Measurements from ENCODE around the gene TRIM44. TPM values are rescaled to one million over a fixed set of nuclear protein-coding genes. Genes with fewer than 3 reads are reported as not detected.
"Not testable (repeated sequence)": the region's sequence is repeated elsewhere in the genome, so short reads cannot be mapped to it uniquely, and the experiment has no call there.

Gene TRIM44
- total RNA-seq, 1 donor from 2014 or later, result 86.6 TPM

DNA sequence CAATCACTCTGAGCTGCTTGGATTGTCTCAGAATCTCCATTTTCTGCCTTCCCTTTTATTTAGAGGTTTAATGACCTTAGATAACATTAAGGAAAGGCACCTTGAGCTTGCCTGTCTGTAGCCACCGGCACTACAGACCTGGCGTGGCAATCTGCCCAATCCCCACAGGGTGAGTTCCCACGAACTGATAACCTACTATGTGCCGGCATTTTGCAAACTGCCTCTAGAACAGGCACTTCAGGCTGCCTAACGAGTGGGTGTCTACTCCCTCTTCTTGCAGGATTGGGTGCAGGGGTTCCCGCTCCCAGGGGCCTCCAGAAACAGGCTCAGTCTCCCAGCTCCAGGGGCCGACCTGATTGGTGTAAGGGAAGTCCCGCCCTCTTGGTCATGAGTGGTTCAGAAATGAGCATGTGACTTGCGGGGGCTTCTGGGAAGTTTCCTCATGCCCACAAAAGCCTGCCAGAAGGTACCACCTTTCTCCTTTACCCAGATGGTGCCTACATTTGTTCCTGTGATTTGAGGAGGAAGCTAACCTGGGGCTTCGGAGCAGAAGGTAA, 161.2 kb downstream of the TRIM44 start:
- H3K27ac Mint-ChIP-seq, result no peak overlapping the region

DNA sequence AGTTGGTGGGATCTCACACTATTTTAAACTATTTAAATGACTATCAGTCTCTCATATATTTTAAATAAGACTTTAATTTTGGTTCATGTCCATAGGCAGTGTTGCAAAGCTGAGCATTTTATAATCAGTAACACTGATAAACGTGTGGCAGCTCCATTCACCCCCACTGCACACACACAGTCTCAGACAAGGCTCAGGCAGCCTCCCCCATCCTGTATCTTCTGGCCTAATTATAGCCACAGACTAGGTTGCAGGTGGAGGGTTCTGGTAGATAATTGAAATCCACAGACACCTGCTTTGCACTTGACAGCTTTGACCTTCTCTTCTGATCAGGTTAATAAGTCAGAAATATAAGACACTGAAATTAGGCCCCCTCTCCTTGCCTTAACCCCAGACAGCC, 162.8 kb downstream of the TRIM44 start:
- TF ChIP-seq, protein P1, sequence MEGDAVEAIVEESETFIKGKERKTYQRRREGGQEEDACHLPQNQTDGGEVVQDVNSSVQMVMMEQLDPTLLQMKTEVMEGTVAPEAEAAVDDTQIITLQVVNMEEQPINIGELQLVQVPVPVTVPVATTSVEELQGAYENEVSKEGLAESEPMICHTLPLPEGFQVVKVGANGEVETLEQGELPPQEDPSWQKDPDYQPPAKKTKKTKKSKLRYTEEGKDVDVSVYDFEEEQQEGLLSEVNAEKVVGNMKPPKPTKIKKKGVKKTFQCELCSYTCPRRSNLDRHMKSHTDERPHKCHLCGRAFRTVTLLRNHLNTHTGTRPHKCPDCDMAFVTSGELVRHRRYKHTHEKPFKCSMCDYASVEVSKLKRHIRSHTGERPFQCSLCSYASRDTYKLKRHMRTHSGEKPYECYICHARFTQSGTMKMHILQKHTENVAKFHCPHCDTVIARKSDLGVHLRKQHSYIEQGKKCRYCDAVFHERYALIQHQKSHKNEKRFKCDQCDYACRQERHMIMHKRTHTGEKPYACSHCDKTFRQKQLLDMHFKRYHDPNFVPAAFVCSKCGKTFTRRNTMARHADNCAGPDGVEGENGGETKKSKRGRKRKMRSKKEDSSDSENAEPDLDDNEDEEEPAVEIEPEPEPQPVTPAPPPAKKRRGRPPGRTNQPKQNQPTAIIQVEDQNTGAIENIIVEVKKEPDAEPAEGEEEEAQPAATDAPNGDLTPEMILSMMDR (IDR thresholded peaks at IDR 0.05; ENCODE audit: unreplicated experiment), result no peak
- Mint-ChIP-seq H3K36me3 (no peaks in the 10 kb centered on the region), H3K4me1 (peaks cover 21% of the 10 kb centered on the region), H3K9me3 (no peaks in the 10 kb centered on the region), H3K27ac (no peak overlapping the region), H3K27me3 (ENCODE audit: low read depth) (peaks cover 3% of the 10 kb centered on the region), H3K4me3 (no peak overlapping the region)
- no peak for DNase-seq (ENCODE audit: low spot score in 2 of 2, unreplicated experiment in 2 of 2)

More for the DNA sequence above, 161.2 kb downstream of the TRIM44 start:
- Mint-ChIP-seq H3K4me1 (peaks cover 28% of the 10 kb centered on the region), H3K27me3 (ENCODE audit: low read depth) (no peaks in the 10 kb centered on the region), H3K4me3 (no peak overlapping the region), H3K9me3 (no peaks in the 10 kb centered on the region), H3K36me3 (no peaks in the 10 kb centered on the region)
- DNase-seq (ENCODE audit: low spot score in 2 of 2, unreplicated experiment in 2 of 2), result no peak
- TF ChIP-seq, protein P1 (IDR thresholded peaks at IDR 0.05; ENCODE audit: unreplicated experiment), result no peak

DNA sequence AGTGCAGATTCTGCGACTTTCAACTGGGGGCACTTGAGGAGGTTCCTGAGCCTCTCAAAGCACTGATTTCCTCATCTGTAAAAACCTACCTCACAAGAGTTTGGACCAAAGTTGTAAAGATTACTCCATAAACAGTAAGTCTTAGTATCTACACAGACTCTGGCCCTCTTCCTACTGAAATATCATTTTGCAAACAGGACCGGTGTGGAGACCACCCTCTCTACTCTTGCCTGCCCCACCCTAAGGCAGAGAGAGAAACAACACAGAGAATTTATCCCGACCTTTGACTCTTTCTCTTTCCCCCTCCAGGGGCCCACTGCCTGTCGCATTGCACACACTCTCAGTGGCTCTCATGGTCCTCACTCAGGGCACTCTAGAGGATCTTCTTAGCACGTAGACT, 163.4 kb downstream of the TRIM44 start:
- H3K36me3 Mint-ChIP-seq, result no peaks in the 10 kb centered on the region
- TF ChIP-seq, protein P1 (IDR thresholded peaks at IDR 0.05; ENCODE audit: unreplicated experiment), result no peak
- H3K27me3 Mint-ChIP-seq (ENCODE audit: low read depth), result peaks cover 3% of the 10 kb centered on the region
- peaks cover 21% of the 10 kb centered on the region for H3K4me1 Mint-ChIP-seq
- H3K4me3 Mint-ChIP-seq, result no peak overlapping the region
- H3K27ac Mint-ChIP-seq, result no peak overlapping the region
- no peaks in the 10 kb centered on the region for H3K9me3 Mint-ChIP-seq
- no peak for DNase-seq (ENCODE audit: low spot score in 2 of 2, unreplicated experiment in 2 of 2)

DNA sequence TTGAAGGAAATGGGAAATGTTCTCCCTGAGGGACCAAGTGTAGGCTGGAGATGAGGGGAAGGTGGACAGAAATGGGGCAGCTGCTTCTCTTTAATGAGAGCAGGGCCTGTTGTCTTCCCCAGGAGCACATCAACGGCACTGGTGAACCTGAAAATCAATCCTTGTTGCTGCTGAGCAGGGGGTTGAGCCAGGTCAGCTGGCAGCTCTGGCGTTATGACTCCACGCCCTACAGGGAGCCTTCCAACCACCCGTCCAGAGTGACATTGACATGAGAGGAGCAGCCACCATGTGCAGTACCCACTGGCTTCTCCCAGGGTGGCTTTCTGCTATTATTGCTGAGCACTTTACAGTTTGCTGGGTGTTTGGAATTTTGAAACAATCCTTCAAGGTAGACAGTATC, 164.4 kb downstream of the TRIM44 start:
- H3K27me3 Mint-ChIP-seq (ENCODE audit: low read depth), result peaks cover 3% of the 10 kb centered on the region
- no peak overlapping the region for H3K4me3 Mint-ChIP-seq
- H3K4me1 Mint-ChIP-seq, result peaks cover 20% of the 10 kb centered on the region
- H3K9me3 Mint-ChIP-seq, result no peaks in the 10 kb centered on the region
- H3K27ac Mint-ChIP-seq, result no peak overlapping the region
- TF ChIP-seq, protein P1 (IDR thresholded peaks at IDR 0.05; ENCODE audit: unreplicated experiment), result no peak
- no peak for DNase-seq (ENCODE audit: low spot score in 2 of 2, unreplicated experiment in 2 of 2)
- no peaks in the 10 kb centered on the region for H3K36me3 Mint-ChIP-seq

DNA sequence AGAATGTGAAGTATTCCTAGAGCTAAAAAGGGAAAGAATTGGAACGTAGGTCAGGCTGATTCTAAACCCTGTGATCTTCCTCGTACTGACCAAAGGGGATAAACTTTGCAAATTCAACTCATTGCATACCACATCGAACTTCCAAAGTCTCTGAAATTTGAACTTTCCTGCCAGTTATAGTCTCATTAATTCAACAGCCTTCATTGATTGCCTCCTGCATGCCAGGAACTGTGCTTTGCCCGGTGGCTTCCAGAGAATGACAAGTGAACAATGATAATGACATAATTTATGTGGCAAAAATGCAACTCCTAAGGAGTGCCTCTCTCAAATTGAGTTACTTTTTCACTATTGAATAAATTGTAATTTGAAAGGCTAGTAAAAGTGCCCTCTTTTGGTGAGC, 173.6 kb downstream of the TRIM44 start:
- H3K4me1 Mint-ChIP-seq, result peaks cover 6% of the 10 kb centered on the region
- H3K4me3 Mint-ChIP-seq, result no peak overlapping the region
- H3K36me3 Mint-ChIP-seq, result no peaks in the 10 kb centered on the region
- TF ChIP-seq, protein P1 (IDR thresholded peaks at IDR 0.05; ENCODE audit: unreplicated experiment), result no peak
- H3K9me3 Mint-ChIP-seq, result peaks cover 15% of the 10 kb centered on the region
- no peak for DNase-seq (ENCODE audit: low spot score in 2 of 2, unreplicated experiment in 2 of 2)
- H3K27ac Mint-ChIP-seq, result no peak overlapping the region
- H3K27me3 Mint-ChIP-seq (ENCODE audit: low read depth), result no peaks in the 10 kb centered on the region

DNA sequence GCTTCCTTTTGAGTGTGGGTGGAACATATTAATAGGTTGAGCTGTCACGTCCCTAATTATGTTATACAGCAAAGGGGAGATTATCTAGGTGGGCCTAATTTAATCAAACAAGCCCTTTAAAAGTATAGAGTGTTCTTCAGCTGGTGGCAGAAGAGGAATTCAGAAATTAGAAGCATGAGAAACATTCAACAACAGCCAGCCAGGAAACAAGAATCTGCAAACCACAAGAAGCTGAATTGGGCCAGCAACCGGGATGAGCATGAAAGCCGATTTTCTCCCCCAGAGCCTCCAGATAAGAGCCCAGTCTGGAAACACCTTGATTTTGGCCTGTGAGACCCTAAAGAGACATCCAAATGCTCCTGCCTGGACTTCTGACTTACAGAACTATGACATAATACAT, 175.5 kb downstream of the TRIM44 start:
- H3K27ac Mint-ChIP-seq, result no peak overlapping the region
- H3K27me3 Mint-ChIP-seq (ENCODE audit: low read depth), result no peaks in the 10 kb centered on the region
- no peak for DNase-seq (ENCODE audit: low spot score in 2 of 2, unreplicated experiment in 2 of 2)
- H3K9me3 Mint-ChIP-seq, result peaks cover 13% of the 10 kb centered on the region
- no peaks in the 10 kb centered on the region for H3K36me3 Mint-ChIP-seq
- TF ChIP-seq, protein P1 (IDR thresholded peaks at IDR 0.05; ENCODE audit: unreplicated experiment), result no peak
- no peak overlapping the region for H3K4me3 Mint-ChIP-seq
- peaks cover 6% of the 10 kb centered on the region for H3K4me1 Mint-ChIP-seq

DNA sequence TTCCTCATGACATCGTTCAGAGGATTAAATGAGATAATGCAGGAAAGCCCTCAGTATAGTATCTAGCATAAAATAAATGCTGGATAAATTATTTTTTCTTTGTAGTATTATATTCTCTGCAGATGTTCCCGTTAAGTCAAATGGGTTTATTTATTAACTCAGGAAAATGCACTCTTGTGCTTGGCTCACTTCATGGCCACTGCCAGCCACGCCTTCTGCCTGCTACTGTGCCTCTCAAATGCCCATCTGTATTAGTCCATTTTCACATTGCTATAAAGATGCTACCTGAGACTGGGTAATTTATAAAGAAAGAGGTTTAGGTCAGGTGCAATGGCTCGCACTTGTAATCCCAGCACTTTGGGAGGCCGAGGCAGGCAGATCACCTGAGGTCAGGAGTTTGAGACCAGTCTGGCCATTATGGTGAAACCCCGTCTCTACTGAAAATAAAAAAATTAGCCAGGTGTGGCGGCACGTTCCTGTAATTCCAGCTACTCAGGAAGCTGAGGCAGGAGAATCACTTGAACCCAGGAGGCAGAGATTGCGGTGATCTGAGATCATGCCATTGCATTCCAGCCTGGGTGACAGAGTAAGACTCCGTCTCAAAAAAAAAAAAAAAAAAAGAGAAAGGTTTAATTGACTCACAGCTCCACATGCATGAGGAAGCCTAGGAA, 176.3 kb downstream of the TRIM44 start:
- H3K27me3 Mint-ChIP-seq (ENCODE audit: low read depth); H3K27ac Mint-ChIP-seq; H3K36me3 Mint-ChIP-seq; H3K4me1 Mint-ChIP-seq; H3K4me3 Mint-ChIP-seq; DNase-seq (ENCODE audit: low spot score in 2 of 2, unreplicated experiment in 2 of 2): not testable (repeated sequence)
- H3K9me3 Mint-ChIP-seq, result peaks cover 10% of the 10 kb centered on the region
